Memory B cell (primary cell): ENCODE measurements around the gene TBX4.
A peak's percentile ranks its signal among the peaks of the same experiment; 100 is the strongest.

Source experiments
- ATAC-seq: fragments of 150-1000 bp; cut with Tn5 transposase; 2 replicates; pipeline ENCODE4 v1.10.0; 2021; ENCODE audit warnings: low read depth, mild to moderate bottlenecking, moderate library complexity
- DNase-seq, 2 donors: peaks; one replicate each; pipeline ENCODE4 v3.0.0; 2022; ENCODE audit warnings: low spot score in 2 of 2
- H3K27ac Mint-ChIP-seq: one replicate; pipeline ENCODE4 v1.8.0; 2022; ENCODE audit warnings: mild to moderate bottlenecking, moderate library complexity, mixed read lengths
- H3K27me3 Mint-ChIP-seq: one replicate; pipeline ENCODE4 v1.8.0; 2022; ENCODE audit warnings: mixed read lengths
- H3K36me3 Mint-ChIP-seq: one replicate; pipeline ENCODE4 v1.8.0; 2022; ENCODE audit warnings: mild to moderate bottlenecking, mixed read lengths
- H3K4me1 Mint-ChIP-seq: one replicate; pipeline ENCODE4 v1.8.0; 2022; ENCODE audit warnings: mixed read lengths
- H3K4me3 Mint-ChIP-seq: one replicate; pipeline ENCODE4 v1.8.0; 2022; ENCODE audit warnings: mild to moderate bottlenecking, moderate library complexity, mixed read lengths
- H3K9me3 Mint-ChIP-seq: one replicate; pipeline ENCODE4 v1.8.0; 2022; ENCODE audit warnings: mixed read lengths

TBX4 gene

GRCh38 chr17:61468263-61468907 is 16.2 kb downstream of the TBX4 start:
- ATAC-seq = peak; percentile 60

GRCh38 chr17:61469474-61469873 is 17.3 kb downstream of the TBX4 start:
- H3K27me3 Mint-ChIP-seq = peaks cover 8% of the 10 kb centered on the region
- no peak for ATAC-seq
- no peak for DNase-seq
- peaks cover 6% of the 10 kb centered on the region for H3K4me1 Mint-ChIP-seq
- H3K9me3 Mint-ChIP-seq = no peaks in the 10 kb centered on the region
- no peaks in the 10 kb centered on the region for H3K36me3 Mint-ChIP-seq
- no peak overlapping the region for H3K27ac Mint-ChIP-seq
- H3K4me3 Mint-ChIP-seq = no peak overlapping the region

More at GRCh38 chr17:61468263-61468907, 16.2 kb downstream of the TBX4 start:
- no peak for DNase-seq
- Mint-ChIP-seq H3K36me3 (no peaks in the 10 kb centered on the region), H3K4me1 (peaks cover 6% of the 10 kb centered on the region), H3K27ac (no peak overlapping the region), H3K4me3 (no peak overlapping the region), H3K27me3 (peaks cover 8% of the 10 kb centered on the region), H3K9me3 (no peaks in the 10 kb centered on the region)

- Mint-ChIP-seq H3K4me3 (no peak overlapping the region), H3K27ac (no peak overlapping the region), H3K9me3 (no peaks in the 10 kb centered on the region), H3K36me3 (no peaks in the 10 kb centered on the region), H3K4me1 (peaks cover 6% of the 10 kb centered on the region), H3K27me3 (peaks cover 6% of the 10 kb centered on the region)
- ATAC-seq = no peak
- DNase-seq = no peak
Observed at GRCh38 chr17:61469949-61470348, 17.7 kb downstream of the TBX4 start.

GRCh38 chr17:61470530-61471136 is 18.4 kb downstream of the TBX4 start:
- no peaks in the 10 kb centered on the region for H3K9me3 Mint-ChIP-seq
- peaks cover 6% of the 10 kb centered on the region for H3K4me1 Mint-ChIP-seq
- H3K4me3 Mint-ChIP-seq = no peak overlapping the region
- H3K27me3 Mint-ChIP-seq = peaks cover 10% of the 10 kb centered on the region
- DNase-seq (no peak), ATAC-seq (no peak)
- H3K27ac Mint-ChIP-seq = no peak overlapping the region
- H3K36me3 Mint-ChIP-seq = no peaks in the 10 kb centered on the region

GRCh38 chr17:61474235-61474927 is 22.2 kb downstream of the TBX4 start:
- Mint-ChIP-seq H3K27ac (no peak overlapping the region), H3K9me3 (no peaks in the 10 kb centered on the region), H3K27me3 (peaks cover 13% of the 10 kb centered on the region), H3K4me3 (no peak overlapping the region), H3K36me3 (no peaks in the 10 kb centered on the region), H3K4me1 (no peaks in the 10 kb centered on the region)
- DNase-seq (no peak), ATAC-seq (no peak)

- Mint-ChIP-seq H3K4me3 (no peak overlapping the region), H3K4me1 (no peaks in the 10 kb centered on the region), H3K9me3 (no peaks in the 10 kb centered on the region), H3K36me3 (no peaks in the 10 kb centered on the region), H3K27ac (no peak overlapping the region), H3K27me3 (peaks cover 13% of the 10 kb centered on the region)
- DNase-seq = no peak
- ATAC-seq = no peak
Observed at GRCh38 chr17:61474934-61475333, 22.7 kb downstream of the TBX4 start.

GRCh38 chr17:61475726-61476125 is 23.5 kb downstream of the TBX4 start:
- Mint-ChIP-seq H3K4me3 (no peak overlapping the region), H3K27me3 (peaks cover 13% of the 10 kb centered on the region), H3K36me3 (no peaks in the 10 kb centered on the region), H3K27ac (no peak overlapping the region), H3K4me1 (no peaks in the 10 kb centered on the region), H3K9me3 (no peaks in the 10 kb centered on the region)
- no peak for DNase-seq
- no peak for ATAC-seq

- ATAC-seq (no peak), DNase-seq (no peak)
- H3K4me3 Mint-ChIP-seq = no peak overlapping the region
- no peaks in the 10 kb centered on the region for H3K36me3 Mint-ChIP-seq
- no peaks in the 10 kb centered on the region for H3K4me1 Mint-ChIP-seq
- H3K9me3 Mint-ChIP-seq = no peaks in the 10 kb centered on the region
- peaks cover 16% of the 10 kb centered on the region for H3K27me3 Mint-ChIP-seq
- no peak overlapping the region for H3K27ac Mint-ChIP-seq
Observed at GRCh38 chr17:61476476-61477203, 24.4 kb downstream of the TBX4 start.

- H3K27ac Mint-ChIP-seq = no peak overlapping the region
- no peaks in the 10 kb centered on the region for H3K4me1 Mint-ChIP-seq
- H3K27me3 Mint-ChIP-seq = peaks cover 16% of the 10 kb centered on the region
- ATAC-seq (no peak), DNase-seq (no peak)
- H3K9me3 Mint-ChIP-seq = no peaks in the 10 kb centered on the region
- no peaks in the 10 kb centered on the region for H3K36me3 Mint-ChIP-seq
- no peak overlapping the region for H3K4me3 Mint-ChIP-seq
Observed at GRCh38 chr17:61477204-61477834, 25.1 kb downstream of the TBX4 start.

GRCh38 chr17:61478026-61478789 is 26.0 kb downstream of the TBX4 start:
- no peak for ATAC-seq
- no peaks in the 10 kb centered on the region for H3K4me1 Mint-ChIP-seq
- no peak overlapping the region for H3K27ac Mint-ChIP-seq
- DNase-seq = no peak
- H3K36me3 Mint-ChIP-seq = no peaks in the 10 kb centered on the region
- no peak overlapping the region for H3K4me3 Mint-ChIP-seq
- no peaks in the 10 kb centered on the region for H3K9me3 Mint-ChIP-seq
- peaks cover 15% of the 10 kb centered on the region for H3K27me3 Mint-ChIP-seq

- H3K9me3 Mint-ChIP-seq = no peaks in the 10 kb centered on the region
- H3K4me1 Mint-ChIP-seq = no peaks in the 10 kb centered on the region
- ATAC-seq = no peak
- H3K27me3 Mint-ChIP-seq = peaks cover 13% of the 10 kb centered on the region
- no peaks in the 10 kb centered on the region for H3K36me3 Mint-ChIP-seq
- no peak overlapping the region for H3K4me3 Mint-ChIP-seq
- H3K27ac Mint-ChIP-seq = no peak overlapping the region
- no peak for DNase-seq
Observed at GRCh38 chr17:61478790-61479492, 26.7 kb downstream of the TBX4 start.

- ATAC-seq (no peak), DNase-seq (no peak)
- no peaks in the 10 kb centered on the region for H3K9me3 Mint-ChIP-seq
Observed at GRCh38 chr17:61479493-61480413, 27.5 kb downstream of the TBX4 start.

More at GRCh38 chr17:61479493-61480413, 27.5 kb downstream of the TBX4 start:
- Mint-ChIP-seq H3K4me1 (no peaks in the 10 kb centered on the region), H3K36me3 (no peaks in the 10 kb centered on the region), H3K27me3 (peaks cover 13% of the 10 kb centered on the region), H3K27ac (no peak overlapping the region), H3K4me3 (no peak overlapping the region)
